Body of pancreas (tissue), 4 donors: ENCODE measurements around the gene UBR4.

ENCODE experiments used
- POLR2A ChIP-seq, 3 donors: fragments of 450-650 bp; IDR thresholded peaks; one replicate each; pipeline ENCODE4 v1.6.1; 2016; ENCODE audit warnings: antibody characterized with exemption in 3 of 3, mild to moderate bottlenecking in 2 of 3
- TF ChIP-seq, protein P1 (sequence below), 7 experiments: fragments of 450-650 bp in 4 of 7; fragments of 200-600 bp in 3 of 7; sonication (generic) in 3 of 7; IDR thresholded peaks; one replicate each; pipeline ENCODE4 v1.5.1; 2016 to 2019; ENCODE audit warnings: antibody characterized with exemption in 7 of 7

DNA sequence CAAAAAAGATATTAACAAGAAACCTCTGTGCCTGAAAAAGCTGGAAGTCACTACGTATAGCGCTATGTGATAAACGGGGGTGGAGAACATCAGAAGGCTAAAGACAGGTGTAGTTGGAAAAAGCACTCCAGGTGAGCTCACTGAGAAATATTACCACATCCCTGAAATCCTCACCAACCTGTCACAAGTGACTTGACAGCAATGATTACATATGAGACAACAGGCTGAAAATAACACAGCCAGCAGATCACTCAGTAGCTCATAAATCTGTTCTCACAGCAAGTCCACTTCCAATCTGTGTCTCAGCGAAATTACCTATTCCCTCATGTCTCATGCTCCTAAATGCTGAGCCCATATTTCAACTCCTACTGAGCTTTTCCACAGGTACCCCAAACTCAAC lies 120.5 kb downstream of the UBR4 start:
- TF ChIP-seq, protein P1, sequence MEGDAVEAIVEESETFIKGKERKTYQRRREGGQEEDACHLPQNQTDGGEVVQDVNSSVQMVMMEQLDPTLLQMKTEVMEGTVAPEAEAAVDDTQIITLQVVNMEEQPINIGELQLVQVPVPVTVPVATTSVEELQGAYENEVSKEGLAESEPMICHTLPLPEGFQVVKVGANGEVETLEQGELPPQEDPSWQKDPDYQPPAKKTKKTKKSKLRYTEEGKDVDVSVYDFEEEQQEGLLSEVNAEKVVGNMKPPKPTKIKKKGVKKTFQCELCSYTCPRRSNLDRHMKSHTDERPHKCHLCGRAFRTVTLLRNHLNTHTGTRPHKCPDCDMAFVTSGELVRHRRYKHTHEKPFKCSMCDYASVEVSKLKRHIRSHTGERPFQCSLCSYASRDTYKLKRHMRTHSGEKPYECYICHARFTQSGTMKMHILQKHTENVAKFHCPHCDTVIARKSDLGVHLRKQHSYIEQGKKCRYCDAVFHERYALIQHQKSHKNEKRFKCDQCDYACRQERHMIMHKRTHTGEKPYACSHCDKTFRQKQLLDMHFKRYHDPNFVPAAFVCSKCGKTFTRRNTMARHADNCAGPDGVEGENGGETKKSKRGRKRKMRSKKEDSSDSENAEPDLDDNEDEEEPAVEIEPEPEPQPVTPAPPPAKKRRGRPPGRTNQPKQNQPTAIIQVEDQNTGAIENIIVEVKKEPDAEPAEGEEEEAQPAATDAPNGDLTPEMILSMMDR (IDR thresholded peaks at IDR 0.05): no peak
- no peak for TF ChIP-seq POLR2A (IDR thresholded peaks at IDR 0.05)
